ENCODE data around the gene RBBP8NL. TPM values are rescaled to one million over a fixed set of nuclear protein-coding genes. Genes with fewer than 3 reads are reported as not detected.

Gene RBBP8NL
- total RNA-seq, 1 experiment from 2014 or later = not detected

DNA sequence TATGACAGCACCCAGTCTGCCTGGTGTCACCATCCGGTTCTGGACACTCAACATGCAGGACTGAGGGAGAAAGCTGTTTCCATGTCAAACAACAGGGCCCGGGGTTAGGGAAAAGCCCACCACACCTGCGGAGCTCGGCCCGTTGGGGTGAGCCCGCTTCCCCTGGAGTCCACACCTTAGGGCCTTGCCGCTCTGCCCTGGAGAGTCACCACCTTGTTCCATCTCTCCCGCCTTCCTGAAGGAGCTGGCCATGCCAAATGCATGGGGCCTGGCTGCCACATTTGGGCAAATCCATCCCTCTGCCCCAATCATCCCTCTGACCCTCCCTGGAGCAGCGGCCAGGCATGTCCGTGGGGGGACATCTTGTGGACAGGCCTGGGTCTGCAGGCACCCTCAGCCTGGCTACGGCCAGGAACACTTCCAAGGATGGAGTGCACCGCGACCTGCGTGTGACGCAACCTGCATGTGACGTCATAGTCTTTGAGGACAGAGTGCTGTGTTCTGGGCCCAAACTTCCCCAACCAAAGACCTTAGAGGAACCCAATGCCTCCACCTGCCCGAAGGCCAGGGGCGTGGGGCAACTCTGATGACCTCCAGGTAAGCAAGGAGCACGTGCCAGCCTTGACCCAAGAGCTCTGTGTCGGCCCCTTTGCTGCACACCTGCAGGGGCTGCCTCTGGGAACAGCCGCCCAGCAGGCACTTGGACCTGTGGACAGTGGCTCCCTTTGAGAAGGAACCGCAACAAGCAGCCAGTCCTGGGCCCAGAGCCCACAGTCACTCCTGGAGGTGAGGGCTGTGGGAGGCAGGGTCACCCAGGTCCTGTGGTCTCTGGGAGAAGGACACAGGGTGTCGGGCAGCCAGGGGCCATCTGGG, 22.0 kb downstream of the RBBP8NL start:
- TSS peak; percentile 61 for BruUV-seq (replicated peaks)
- in situ Hi-C loops (cut with HindIII; ENCODE audit: low pct_unique_long_range_greater_than_20kb, low sequenced_read_pairs) = no loop called here
- no peaks in the 10 kb centered on the region for H3K36me3 ChIP-seq (ENCODE audit: control insufficient read depth, insufficient read depth, low read length)
- H3K9me3 ChIP-seq (ENCODE audit: control insufficient read depth, insufficient read depth, low read depth, low read length) = no peaks in the 10 kb centered on the region
- H3K4me3 ChIP-seq (ENCODE audit: low read depth in 2 of 2, low read length in 2 of 2) = no peak overlapping the region; a peak in 1 of 4 replicates
- DNase-seq (ENCODE audit: low read depth, low spot score) (no peak), ATAC-seq (peak; percentile 42; the same call in 1 of the 2 replicates)
- TF ChIP-seq, protein P1, sequence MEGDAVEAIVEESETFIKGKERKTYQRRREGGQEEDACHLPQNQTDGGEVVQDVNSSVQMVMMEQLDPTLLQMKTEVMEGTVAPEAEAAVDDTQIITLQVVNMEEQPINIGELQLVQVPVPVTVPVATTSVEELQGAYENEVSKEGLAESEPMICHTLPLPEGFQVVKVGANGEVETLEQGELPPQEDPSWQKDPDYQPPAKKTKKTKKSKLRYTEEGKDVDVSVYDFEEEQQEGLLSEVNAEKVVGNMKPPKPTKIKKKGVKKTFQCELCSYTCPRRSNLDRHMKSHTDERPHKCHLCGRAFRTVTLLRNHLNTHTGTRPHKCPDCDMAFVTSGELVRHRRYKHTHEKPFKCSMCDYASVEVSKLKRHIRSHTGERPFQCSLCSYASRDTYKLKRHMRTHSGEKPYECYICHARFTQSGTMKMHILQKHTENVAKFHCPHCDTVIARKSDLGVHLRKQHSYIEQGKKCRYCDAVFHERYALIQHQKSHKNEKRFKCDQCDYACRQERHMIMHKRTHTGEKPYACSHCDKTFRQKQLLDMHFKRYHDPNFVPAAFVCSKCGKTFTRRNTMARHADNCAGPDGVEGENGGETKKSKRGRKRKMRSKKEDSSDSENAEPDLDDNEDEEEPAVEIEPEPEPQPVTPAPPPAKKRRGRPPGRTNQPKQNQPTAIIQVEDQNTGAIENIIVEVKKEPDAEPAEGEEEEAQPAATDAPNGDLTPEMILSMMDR (IDR thresholded peaks at IDR 0.05) = peak; percentile 81
- TF ChIP-seq POLR2AphosphoS5 (IDR thresholded peaks at IDR 0.05; ENCODE audit: low read depth, low read length) = no peak
- CTCF ChIA-PET = no interaction called here
- POLR2A ChIA-PET = no interaction called here
- no peaks in the 10 kb centered on the region for H3K27me3 ChIP-seq (ENCODE audit: control insufficient read depth, insufficient read depth, low read length)
- intact Hi-C loops (cut with micrococcal nuclease; ENCODE audit: unreplicated experiment) = no loop called here
- peaks cover 24% of the 10 kb centered on the region for H3K4me1 ChIP-seq (ENCODE audit: control insufficient read depth, insufficient read depth, low read length)
- H3K27ac ChIP-seq (ENCODE audit: low read length) = no peak overlapping the region

DNA sequence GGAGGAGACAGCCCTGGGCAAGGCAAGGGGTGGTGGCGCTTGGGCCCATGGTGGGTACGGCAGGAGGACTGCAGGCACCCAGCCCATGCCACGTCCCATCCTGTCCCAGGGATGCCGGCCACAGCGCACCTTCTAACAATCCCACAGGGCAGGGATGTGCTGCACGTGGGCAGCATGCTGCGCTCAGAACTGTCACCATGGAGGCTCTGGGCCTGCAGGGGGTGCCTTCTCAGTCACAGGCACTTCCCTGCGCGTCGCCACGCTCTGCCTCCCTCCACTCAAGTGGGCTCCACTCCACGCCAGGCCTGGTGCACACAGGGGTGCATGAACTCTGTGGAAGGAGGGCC, 22.6 kb downstream of the RBBP8NL start:
- DNase-seq (ENCODE audit: low read depth, low spot score) = no peak
- no peak overlapping the region for H3K4me3 ChIP-seq (ENCODE audit: low read depth in 2 of 2, low read length in 2 of 2)
- H3K27ac ChIP-seq (ENCODE audit: low read length) = no peak overlapping the region
- no TSS peak for BruUV-seq (replicated peaks)
- no peak for ATAC-seq
- peaks cover 18% of the 10 kb centered on the region for H3K4me1 ChIP-seq (ENCODE audit: control insufficient read depth, insufficient read depth, low read length)
- TF ChIP-seq, protein P1 (IDR thresholded peaks at IDR 0.05) = no peak
- TF ChIP-seq TCF7L2 (IDR thresholded peaks at IDR 0.05; ENCODE audit: low read depth, low read length) = no peak
- TF ChIP-seq, protein P2, sequence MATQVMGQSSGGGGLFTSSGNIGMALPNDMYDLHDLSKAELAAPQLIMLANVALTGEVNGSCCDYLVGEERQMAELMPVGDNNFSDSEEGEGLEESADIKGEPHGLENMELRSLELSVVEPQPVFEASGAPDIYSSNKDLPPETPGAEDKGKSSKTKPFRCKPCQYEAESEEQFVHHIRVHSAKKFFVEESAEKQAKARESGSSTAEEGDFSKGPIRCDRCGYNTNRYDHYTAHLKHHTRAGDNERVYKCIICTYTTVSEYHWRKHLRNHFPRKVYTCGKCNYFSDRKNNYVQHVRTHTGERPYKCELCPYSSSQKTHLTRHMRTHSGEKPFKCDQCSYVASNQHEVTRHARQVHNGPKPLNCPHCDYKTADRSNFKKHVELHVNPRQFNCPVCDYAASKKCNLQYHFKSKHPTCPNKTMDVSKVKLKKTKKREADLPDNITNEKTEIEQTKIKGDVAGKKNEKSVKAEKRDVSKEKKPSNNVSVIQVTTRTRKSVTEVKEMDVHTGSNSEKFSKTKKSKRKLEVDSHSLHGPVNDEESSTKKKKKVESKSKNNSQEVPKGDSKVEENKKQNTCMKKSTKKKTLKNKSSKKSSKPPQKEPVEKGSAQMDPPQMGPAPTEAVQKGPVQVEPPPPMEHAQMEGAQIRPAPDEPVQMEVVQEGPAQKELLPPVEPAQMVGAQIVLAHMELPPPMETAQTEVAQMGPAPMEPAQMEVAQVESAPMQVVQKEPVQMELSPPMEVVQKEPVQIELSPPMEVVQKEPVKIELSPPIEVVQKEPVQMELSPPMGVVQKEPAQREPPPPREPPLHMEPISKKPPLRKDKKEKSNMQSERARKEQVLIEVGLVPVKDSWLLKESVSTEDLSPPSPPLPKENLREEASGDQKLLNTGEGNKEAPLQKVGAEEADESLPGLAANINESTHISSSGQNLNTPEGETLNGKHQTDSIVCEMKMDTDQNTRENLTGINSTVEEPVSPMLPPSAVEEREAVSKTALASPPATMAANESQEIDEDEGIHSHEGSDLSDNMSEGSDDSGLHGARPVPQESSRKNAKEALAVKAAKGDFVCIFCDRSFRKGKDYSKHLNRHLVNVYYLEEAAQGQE (IDR thresholded peaks at IDR 0.05; ENCODE audit: insufficient read depth in 1 of 2, low read depth in 2 of 2, low read length in 1 of 2) = no peak
- no peak for TF ChIP-seq SIN3A (IDR thresholded peaks at IDR 0.05; ENCODE audit: borderline replicate concordance, insufficient read depth, low read depth, low read length)
- TF ChIP-seq POLR2AphosphoS5 (IDR thresholded peaks at IDR 0.05; ENCODE audit: low read depth, low read length) = no peak
- ChIA-PET CTCF (no interaction called here), POLR2A (no interaction called here)
- intact Hi-C loops (cut with micrococcal nuclease; ENCODE audit: unreplicated experiment) = no loop called here
- H3K27me3 ChIP-seq (ENCODE audit: control insufficient read depth, insufficient read depth, low read length) = no peaks in the 10 kb centered on the region
- H3K9me3 ChIP-seq (ENCODE audit: control insufficient read depth, insufficient read depth, low read depth, low read length) = no peaks in the 10 kb centered on the region
- in situ Hi-C loops (cut with HindIII; ENCODE audit: low pct_unique_long_range_greater_than_20kb, low sequenced_read_pairs) = no loop called here
- H3K36me3 ChIP-seq (ENCODE audit: control insufficient read depth, insufficient read depth, low read length) = no peaks in the 10 kb centered on the region
